PC-9 (cell line): ENCODE results near the gene TSPAN10. TPM values are rescaled to one million over a fixed set of nuclear protein-coding genes. Genes with fewer than 3 reads are reported as not detected.

Experiments
- BruUV-seq: library from RNA; stranded (reverse); fragments of 400-500 nt; replicated peaks from 2 replicates; lab custom pipeline; 2021; lab: Mats Ljungman, UMichigan
- CTCF ChIA-PET: fragments of 300-600 bp; sonication (Branson Sonifier 250); formaldehyde crosslinking; loops from one replicate; lab custom pipeline; 2022; ENCODE audit warnings: antibody characterized with exemption; lab: Charles Lee
- POLR2A ChIA-PET: fragments of 300-600 bp; sonication (Branson Sonifier 250); formaldehyde crosslinking; loops from one replicate; lab custom pipeline; 2022; ENCODE audit warnings: antibody characterized with exemption; ENCODE audit not compliant: unreplicated experiment; lab: Charles Lee
- DNase-seq, 2 experiments: peaks; one replicate each; pipeline versions ENCODE4 v3.0.0 to v3.0.0-alpha.2; 2015 to 2022; ENCODE audit warnings: mixed read lengths in 1 of 2
- H2AFZ ChIP-seq: fragments of 200-600 bp; sonication (generic); 2 replicates; pipeline ENCODE4 v1.8.1; 2017; ENCODE audit warnings: antibody characterized with exemption
- H3F3A ChIP-seq: fragments of 200-600 bp; sonication (generic); 2 replicates; pipeline ENCODE4 v1.8.1; 2017; ENCODE audit warnings: antibody characterized with exemption, mild to moderate bottlenecking, low read depth; ENCODE audit not compliant: insufficient read depth
- H3K27ac ChIP-seq: fragments of 200-600 bp; sonication (generic); 2 replicates; pipeline ENCODE4 v1.6.1; 2016; ENCODE audit warnings: mixed run types
- H3K27me3 ChIP-seq: fragments of 200-600 bp; sonication (generic); 2 replicates; pipeline ENCODE4 v1.6.1; 2016; ENCODE audit warnings: low read depth, mixed run types; ENCODE audit not compliant: insufficient read depth
- H3K36me3 ChIP-seq: fragments of 200-600 bp; sonication (generic); 2 replicates; pipeline ENCODE4 v1.6.1; 2016; ENCODE audit warnings: low read depth, mixed run types
- H3K4me1 ChIP-seq: fragments of 200-600 bp; sonication (generic); replicated peaks from 2 replicates; pipeline ENCODE4 v1.6.1; 2016; ENCODE audit warnings: mixed run types; ENCODE audit not compliant: insufficient read depth
- H3K4me2 ChIP-seq: fragments of 200-600 bp; sonication (generic); 2 replicates; pipeline ENCODE4 v1.6.1; 2017; ENCODE audit warnings: mixed run types
- H3K4me3 ChIP-seq: fragments of 200-600 bp; sonication (generic); 2 replicates; pipeline ENCODE4 v1.6.1; 2016; ENCODE audit warnings: mixed run types
- H3K79me2 ChIP-seq: fragments of 200-600 bp; sonication (generic); 2 replicates; pipeline ENCODE4 v1.6.1; 2017; ENCODE audit warnings: low read depth, mixed run types
- H3K9me2 ChIP-seq: fragments of 200-600 bp; sonication (generic); 2 replicates; pipeline ENCODE4 v1.8.1; 2017; ENCODE audit warnings: mild to moderate bottlenecking; ENCODE audit not compliant: insufficient read depth
- H3K9me3 ChIP-seq: fragments of 200-600 bp; sonication (generic); 2 replicates; pipeline ENCODE4 v1.8.1; 2016; ENCODE audit warnings: low read depth; ENCODE audit not compliant: insufficient read depth
- H4K20me1 ChIP-seq: fragments of 200-600 bp; sonication (generic); 2 replicates; pipeline ENCODE4 v1.8.1; 2017; ENCODE audit not compliant: insufficient read depth
- CTCF ChIP-seq: fragments of 200-600 bp; sonication (generic); conservative IDR thresholded peaks from 2 replicates; pipeline ENCODE4 v1.6.1; 2017; ENCODE audit warnings: mixed run types, antibody characterized with exemption, mild to moderate bottlenecking, moderate library complexity
- EZH2 ChIP-seq: fragments of 200-600 bp; sonication (generic); IDR thresholded peaks from 2 replicates; pipeline ENCODE4 v1.8.0; 2017; ENCODE audit warnings: antibody characterized with exemption, low read depth
- intact Hi-C: fragments of 100-400 bp; cut with micrococcal nuclease; formaldehyde crosslinking; loops from one replicate; pipeline ENCODE4 v1.10.0; 2022; ENCODE audit not compliant: unreplicated experiment
- total RNA-seq: library from RNA; stranded (reverse); gene quantifications from 2 replicates; pipeline ENCODE4 v1.2.3, GENCODE V29; 2021

Gene TSPAN10
- total RNA-seq, 1 experiment from 2014 or later = 8.6 TPM

GRCh38 chr17:81685108-81685507 lies 48.1 kb downstream of the TSPAN10 start:
- peaks cover 5% of the 10 kb centered on the region for H3K4me1 ChIP-seq
- no peaks in the 10 kb centered on the region for H3K27me3 ChIP-seq
- TF ChIP-seq CTCF = no peak
- no peak for TF ChIP-seq EZH2
- no peak overlapping the region for H2AFZ ChIP-seq
- intact Hi-C loops = no loop called here
- peak; percentile 31 to 60 for DNase-seq
- no peaks in the 10 kb centered on the region for H3K36me3 ChIP-seq
- no TSS peak for BruUV-seq
- ChIA-PET CTCF (no interaction called here), POLR2A (interaction anchor here (0.7 kb wide), 1 partner anchor 119 kb away, joined by 3 read pairs; no protein-coding TSS in a partner anchor)
- H3K9me2 ChIP-seq = no peaks in the 10 kb centered on the region
- H3K27ac ChIP-seq = peak overlapping the region; percentile 78
- peaks cover 11% of the 10 kb centered on the region; the same call in 1 of the 2 replicates for H3F3A ChIP-seq
- H3K4me2 ChIP-seq = peak overlapping the region; percentile 98
- H3K79me2 ChIP-seq = peaks cover 55% of the 10 kb centered on the region
- H3K9me3 ChIP-seq = no peaks in the 10 kb centered on the region
- peak overlapping the region; percentile 93 for H3K4me3 ChIP-seq
- peaks cover 13% of the 10 kb centered on the region for H4K20me1 ChIP-seq

- no peak overlapping the region for H3K4me3 ChIP-seq
- H2AFZ ChIP-seq = no peak overlapping the region
- CTCF ChIA-PET = no interaction called here
- intact Hi-C loops = no loop called here
- no peaks in the 10 kb centered on the region for H3K9me3 ChIP-seq
- BruUV-seq = no TSS peak
- H3K27ac ChIP-seq = no peak overlapping the region
- H3K27me3 ChIP-seq = no peaks in the 10 kb centered on the region
- TF ChIP-seq EZH2 (no peak), CTCF (no peak)
- POLR2A ChIA-PET = no interaction called here
- H3K4me1 ChIP-seq = peaks cover 5% of the 10 kb centered on the region
- peaks cover 11% of the 10 kb centered on the region; the same call in 1 of the 2 replicates for H3F3A ChIP-seq
- peaks cover 54% of the 10 kb centered on the region for H3K79me2 ChIP-seq
- H3K4me2 ChIP-seq = no peak overlapping the region
- no peaks in the 10 kb centered on the region for H3K9me2 ChIP-seq
- no peak for DNase-seq
- no peaks in the 10 kb centered on the region for H3K36me3 ChIP-seq
- H4K20me1 ChIP-seq = peaks cover 18% of the 10 kb centered on the region
Observed at GRCh38 chr17:81686614-81687013, 49.6 kb downstream of the TSPAN10 start.

GRCh38 chr17:81687770-81688541 lies 51.0 kb downstream of the TSPAN10 start:
- CTCF ChIA-PET = no interaction called here
- no TSS peak for BruUV-seq
- H2AFZ ChIP-seq = no peak overlapping the region

More at GRCh38 chr17:81687770-81688541, 51.0 kb downstream of the TSPAN10 start:
- Histone ChIP-seq H3K4me2 (no peak overlapping the region), H3K4me3 (no peak overlapping the region), H3K4me1 (peaks cover 5% of the 10 kb centered on the region), H3K9me2 (no peaks in the 10 kb centered on the region), H3K79me2 (peaks cover 40% of the 10 kb centered on the region), H3K9me3 (no peaks in the 10 kb centered on the region), H3K27me3 (no peaks in the 10 kb centered on the region), H3F3A (peaks cover 11% of the 10 kb centered on the region; the same call in 1 of the 2 replicates), H3K27ac (no peak overlapping the region), H3K36me3 (no peaks in the 10 kb centered on the region), H4K20me1 (peaks cover 18% of the 10 kb centered on the region)
- intact Hi-C loops = no loop called here
- POLR2A ChIA-PET = no interaction called here
- DNase-seq = no peak
- TF ChIP-seq EZH2 = no peak
